OCI-LY1 (cell line): ENCODE measurements around the gene E4F1.

Experiments used
- H2AFZ ChIP-seq: fragments of 200-600 bp; sonication (generic), shearing (Covaris generic); 2 replicates; pipeline ENCODE4 v1.6.0; 2014; ENCODE audit warnings: antibody characterized with exemption, mild to moderate bottlenecking, low read length
- H3F3A ChIP-seq: fragments of 200-600 bp; sonication (generic), shearing (Covaris generic); 2 replicates; pipeline ENCODE4 v1.6.0; 2014; ENCODE audit warnings: mild to moderate bottlenecking, antibody characterized with exemption, low read length, moderate library complexity; ENCODE audit not compliant: insufficient read depth
- H3K27ac ChIP-seq: fragments of 200-600 bp; sonication (generic); 2 replicates; pipeline ENCODE4 v1.5.1; 2014; ENCODE audit warnings: low read length, mixed run types, mild to moderate bottlenecking, low read depth; ENCODE audit not compliant: poor library complexity, severe bottlenecking
- H3K27me3 ChIP-seq: fragments of 200-600 bp; sonication (generic); 2 replicates; pipeline ENCODE4 v1.6.0; 2014; ENCODE audit warnings: antibody characterized with exemption, mild to moderate bottlenecking, low read length, moderate library complexity; ENCODE audit not compliant: insufficient read depth
- H3K36me3 ChIP-seq: fragments of 200-600 bp; sonication (generic); 2 replicates; pipeline ENCODE4 v1.6.1; 2014; ENCODE audit warnings: mild to moderate bottlenecking, antibody characterized with exemption, low read length, moderate library complexity, mixed read lengths; ENCODE audit not compliant: insufficient read depth
- H3K4me1 ChIP-seq: fragments of 200-600 bp; sonication (generic); 2 replicates; pipeline ENCODE4 v1.5.1; 2014; ENCODE audit warnings: mild to moderate bottlenecking, low read length, moderate library complexity; ENCODE audit not compliant: insufficient read depth, severe bottlenecking
- H3K4me2 ChIP-seq: fragments of 200-600 bp; sonication (generic), shearing (Covaris generic); 2 replicates; pipeline ENCODE4 v1.6.1; 2014; ENCODE audit warnings: low read length
- H3K4me3 ChIP-seq: fragments of 200-600 bp; sonication (generic); 2 replicates; pipeline ENCODE4 v1.5.1; 2014; ENCODE audit warnings: low read length, low read depth, mild to moderate bottlenecking, mixed read lengths; ENCODE audit not compliant: poor library complexity, severe bottlenecking
- H3K79me2 ChIP-seq: fragments of 200-600 bp; shearing (Covaris generic); 2 replicates; pipeline ENCODE4 v1.6.1; 2016; ENCODE audit warnings: mixed run types, low read length, mixed read lengths; ENCODE audit not compliant: insufficient read depth
- H3K9ac ChIP-seq: fragments of 200-600 bp; sonication (generic), shearing (Covaris generic); 2 replicates; pipeline ENCODE4 v1.6.1; 2014; ENCODE audit warnings: mild to moderate bottlenecking, low read length, mixed read lengths
- H3K9me2 ChIP-seq: fragments of 200-600 bp; sonication (generic), shearing (Covaris generic); 2 replicates; pipeline ENCODE4 v1.6.1; 2014; ENCODE audit warnings: low read depth, mild to moderate bottlenecking, low read length, mixed read lengths
- H3K9me3 ChIP-seq: fragments of 200-600 bp; shearing (Covaris generic); 2 replicates; pipeline ENCODE4 v1.6.1; 2014; ENCODE audit warnings: low read length, mixed read lengths
- H4K20me1 ChIP-seq: fragments of 200-600 bp; sonication (generic), shearing (Covaris generic); 2 replicates; pipeline ENCODE4 v1.6.0; 2016; ENCODE audit warnings: mild to moderate bottlenecking, low read length; ENCODE audit not compliant: insufficient read depth
- CTCF ChIP-seq: fragments of 200-600 bp; sonication (generic), shearing (Covaris generic); IDR thresholded peaks from 2 replicates; pipeline ENCODE4 v1.5.1; 2017; ENCODE audit warnings: mild to moderate bottlenecking, antibody characterized with exemption, low read length, moderate library complexity, mixed read lengths
- EZH2 ChIP-seq: fragments of 200-600 bp; sonication (generic), shearing (Covaris generic); IDR thresholded peaks from 2 replicates; pipeline ENCODE4 v1.8.0; 2017; ENCODE audit warnings: borderline replicate concordance, mixed run types, mild to moderate bottlenecking, antibody characterized with exemption, low read length, moderate library complexity, mixed read lengths

The E4F1 gene

GRCh38 chr16:2233046-2233775, 9.8 kb downstream of the E4F1 start:
- Histone ChIP-seq H3K4me3 (no peak overlapping the region), H3F3A (0 out of 2 replicates have a peak, but pooled peaks cover 3% of the 10 kb centered on the region), H3K27ac (no peak overlapping the region), H4K20me1 (no peaks in the 10 kb centered on the region), H3K27me3 (no peaks in the 10 kb centered on the region), H3K9me3 (no peaks in the 10 kb centered on the region), H2AFZ (no peak overlapping the region), H3K9me2 (no peaks in the 10 kb centered on the region), H3K4me2 (no peak overlapping the region), H3K36me3 (peaks cover 92% of the 10 kb centered on the region), H3K4me1 (no peaks in the 10 kb centered on the region), H3K9ac (no peak overlapping the region), H3K79me2 (no peaks in the 10 kb centered on the region)
- TF ChIP-seq EZH2: no peak
- TF ChIP-seq CTCF: no peak

GRCh38 chr16:2233872-2234812, 10.8 kb downstream of the E4F1 start:
- Histone ChIP-seq H3K9ac (no peak overlapping the region), H2AFZ (no peak overlapping the region), H3K36me3 (peaks cover 88% of the 10 kb centered on the region), H3K4me2 (no peak overlapping the region), H3F3A (0 out of 2 replicates have a peak, but pooled peaks cover 3% of the 10 kb centered on the region), H3K27me3 (no peaks in the 10 kb centered on the region), H3K27ac (peak overlapping the region; percentile 66), H3K79me2 (no peaks in the 10 kb centered on the region), H3K4me1 (no peaks in the 10 kb centered on the region), H3K4me3 (no peak overlapping the region), H4K20me1 (no peaks in the 10 kb centered on the region), H3K9me2 (no peaks in the 10 kb centered on the region), H3K9me3 (no peaks in the 10 kb centered on the region)
- no peak for TF ChIP-seq EZH2
- TF ChIP-seq CTCF: no peak

- no peak overlapping the region for H3K4me2 ChIP-seq
- H3K36me3 ChIP-seq: peaks cover 88% of the 10 kb centered on the region
- no peak for TF ChIP-seq EZH2
- TF ChIP-seq CTCF: no peak
- H3F3A ChIP-seq: 0 out of 2 replicates have a peak, but pooled peaks cover 3% of the 10 kb centered on the region
- H4K20me1 ChIP-seq: no peaks in the 10 kb centered on the region
- H3K27me3 ChIP-seq: no peaks in the 10 kb centered on the region
- H3K9me3 ChIP-seq: no peaks in the 10 kb centered on the region
- no peaks in the 10 kb centered on the region for H3K9me2 ChIP-seq
- no peak overlapping the region for H2AFZ ChIP-seq
- no peak overlapping the region for H3K4me3 ChIP-seq
- H3K79me2 ChIP-seq: no peaks in the 10 kb centered on the region
- no peak overlapping the region for H3K9ac ChIP-seq
- H3K27ac ChIP-seq: peak overlapping the region; percentile 66
- H3K4me1 ChIP-seq: no peaks in the 10 kb centered on the region
Observed at GRCh38 chr16:2234813-2235170, 11.4 kb downstream of the E4F1 start.
